DMS114 treated with DMSO at 0.1 percent for 48 hours (cell line): Measurements from ENCODE around the gene FPGS.
"Not testable (repeated sequence)": the region's sequence is repeated elsewhere in the genome, so short reads cannot be mapped to it uniquely, and the experiment has no call there.

ENCODE experiments used
- DNase-seq: peaks from one replicate; lab custom pipeline; 2025; ENCODE audit not compliant: unreplicated experiment; lab: John Stamatoyannopoulos, UW

Gene FPGS

DNA sequence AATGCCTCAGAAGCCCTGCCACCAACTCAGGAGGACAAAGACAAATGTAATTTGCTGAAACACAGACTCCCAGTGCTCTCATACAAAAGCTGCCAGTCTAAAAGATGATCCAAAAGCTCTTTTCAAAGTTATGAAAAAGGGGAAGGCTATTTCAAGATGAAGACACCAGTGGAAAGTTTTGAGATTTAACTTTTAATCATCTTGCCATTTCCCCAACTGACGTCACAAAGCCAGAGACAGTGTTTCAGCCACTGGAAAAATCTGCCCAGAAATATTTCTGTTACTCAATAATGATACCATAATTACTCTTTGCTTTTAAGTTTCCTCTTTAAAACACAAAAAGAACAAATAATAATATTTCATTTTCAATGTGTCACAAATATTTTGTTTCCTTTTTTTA lies 30.9 kb downstream of the FPGS start:
- no peak for DNase-seq

- DNase-seq, result no peak
Measured at GRCh38 chr9:127835991-127836516, 33.4 kb downstream of the FPGS start.

DNA sequence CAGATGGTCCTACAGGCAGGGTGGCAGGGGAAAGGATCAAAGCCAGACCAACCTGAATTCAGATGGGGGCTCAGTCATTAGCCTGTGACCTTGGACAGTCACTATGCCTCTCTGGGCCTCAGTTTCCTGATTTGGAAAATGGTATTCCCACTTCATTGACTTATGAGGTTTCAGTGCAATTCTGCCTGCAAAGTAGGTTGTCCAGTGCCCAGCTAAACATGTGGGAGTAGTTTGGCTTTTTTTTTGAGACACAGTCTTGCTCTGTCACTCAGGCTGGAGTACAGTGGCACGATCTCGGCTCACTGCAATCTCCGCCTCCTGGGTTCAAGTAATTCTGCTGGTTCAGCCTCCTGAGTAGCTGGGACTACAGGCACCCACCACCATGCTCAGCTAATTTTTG lies 33.9 kb downstream of the FPGS start:
- not testable (repeated sequence) for DNase-seq

- DNase-seq, result no peak
Measured at GRCh38 chr9:127837346-127837745, 34.7 kb downstream of the FPGS start.

- no peak for DNase-seq
Measured at GRCh38 chr9:127838375-127839078, 35.8 kb downstream of the FPGS start.

- DNase-seq, result no peak
Measured at GRCh38 chr9:127841087-127841835, 38.6 kb downstream of the FPGS start.

GRCh38 chr9:127844821-127845359 lies 42.2 kb downstream of the FPGS start:
- no peak for DNase-seq

- DNase-seq, result not testable (repeated sequence)
Measured at GRCh38 chr9:127845619-127846018, 42.9 kb downstream of the FPGS start.

DNA sequence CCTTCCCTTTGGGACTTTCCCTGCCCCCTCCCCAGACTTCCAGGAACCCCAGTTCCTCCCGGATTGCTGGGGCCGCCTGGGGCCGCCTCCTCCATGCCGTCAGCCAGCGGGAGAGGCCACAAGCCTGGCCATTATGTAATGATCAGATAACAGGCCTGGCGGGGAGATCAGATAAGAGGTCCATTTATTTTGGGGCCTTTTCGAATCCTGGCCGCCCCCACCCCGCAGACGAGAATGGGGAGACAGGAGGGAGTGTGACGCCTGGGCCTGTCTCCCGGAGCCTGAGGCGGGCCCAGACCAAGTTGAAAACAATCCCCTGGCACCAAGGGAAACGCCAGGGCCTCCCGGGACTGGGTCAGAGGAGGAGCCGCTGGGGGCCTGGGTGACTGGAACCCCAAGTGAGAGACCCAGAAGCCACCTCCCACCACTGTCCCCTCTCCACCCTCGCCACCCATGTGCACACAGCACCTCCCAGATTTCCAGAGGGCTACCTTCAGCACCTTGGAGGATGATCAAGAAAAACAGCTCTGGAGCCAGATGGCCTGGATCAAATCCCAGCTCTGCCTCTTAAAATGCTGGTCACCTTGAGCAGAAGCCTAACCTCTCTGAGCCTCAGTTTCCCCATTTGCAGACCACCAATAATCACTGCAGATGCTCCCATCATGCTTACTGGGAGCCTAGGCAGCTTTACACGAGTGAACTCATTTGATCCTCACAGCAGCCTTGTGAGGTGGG lies 43.9 kb downstream of the FPGS start:
- no peak for DNase-seq

DNA sequence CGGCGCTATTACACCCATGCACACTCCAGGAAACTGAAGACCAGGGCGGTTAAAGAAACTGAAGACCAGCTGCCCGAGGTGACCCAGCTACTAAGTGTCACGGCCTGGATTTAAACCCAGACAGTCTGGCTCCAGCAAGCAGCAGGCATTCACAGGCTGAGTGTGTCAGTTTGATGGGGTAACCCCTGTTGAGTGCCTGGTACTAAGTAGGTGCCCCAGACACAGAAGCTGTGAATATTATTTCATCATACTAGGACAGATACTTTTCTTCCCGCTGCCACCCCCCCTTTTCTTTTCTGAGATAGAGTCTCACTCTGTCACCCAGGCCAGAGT lies 44.5 kb downstream of the FPGS start:
- no peak for DNase-seq

GRCh38 chr9:127847833-127848755 lies 45.4 kb downstream of the FPGS start:
- no peak for DNase-seq

- no peak for DNase-seq
Measured at GRCh38 chr9:127848756-127849504, 46.2 kb downstream of the FPGS start.

- no peak for DNase-seq
Measured at GRCh38 chr9:127850286-127850830, 47.7 kb downstream of the FPGS start.

- no peak for DNase-seq
Measured at GRCh38 chr9:127852829-127853228, 50.1 kb downstream of the FPGS start.

- DNase-seq, result no peak
Measured at GRCh38 chr9:127853312-127854183, 50.9 kb downstream of the FPGS start.

DNA sequence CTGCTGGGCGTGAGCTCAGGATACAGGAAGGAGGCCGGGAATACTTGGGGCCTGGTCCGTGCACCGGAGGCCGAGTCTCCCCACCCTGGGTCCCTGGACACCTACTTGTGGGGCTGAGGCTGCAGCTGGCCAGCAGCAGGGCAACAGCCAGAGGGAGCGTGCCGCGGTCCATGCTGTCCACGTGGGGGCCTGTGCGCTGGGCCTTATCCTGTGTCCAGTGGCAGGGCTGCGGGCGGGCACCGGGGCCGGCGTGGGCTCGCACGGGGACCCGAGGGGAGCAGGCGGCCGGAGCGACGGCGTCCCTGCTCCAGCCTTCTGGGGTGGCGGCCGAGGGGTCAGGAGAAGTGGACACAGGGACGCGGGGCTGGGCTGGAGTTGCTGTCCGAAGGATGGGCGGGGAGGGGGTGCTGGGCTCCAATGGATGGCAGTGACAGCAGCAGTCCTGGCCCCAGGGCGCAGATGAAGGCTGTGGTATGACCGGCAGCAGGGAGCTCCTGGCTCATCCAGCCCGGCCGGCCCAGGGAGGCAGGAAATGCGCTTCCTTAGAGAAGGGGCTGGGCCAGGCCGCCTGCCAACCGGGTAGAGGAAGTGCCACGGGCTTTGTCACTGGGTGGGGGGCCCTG lies 51.6 kb downstream of the FPGS start, which contains the start of gene ENG:
Gene ENG (minus strand): TSS at position 475 of the 623 bp plus-strand sequence. CDS start 303 bp downstream, at position 172.
- DNase-seq, result no peak

GRCh38 chr9:127854960-127855359 lies 52.3 kb downstream of the FPGS start:
- DNase-seq, result no peak

DNA sequence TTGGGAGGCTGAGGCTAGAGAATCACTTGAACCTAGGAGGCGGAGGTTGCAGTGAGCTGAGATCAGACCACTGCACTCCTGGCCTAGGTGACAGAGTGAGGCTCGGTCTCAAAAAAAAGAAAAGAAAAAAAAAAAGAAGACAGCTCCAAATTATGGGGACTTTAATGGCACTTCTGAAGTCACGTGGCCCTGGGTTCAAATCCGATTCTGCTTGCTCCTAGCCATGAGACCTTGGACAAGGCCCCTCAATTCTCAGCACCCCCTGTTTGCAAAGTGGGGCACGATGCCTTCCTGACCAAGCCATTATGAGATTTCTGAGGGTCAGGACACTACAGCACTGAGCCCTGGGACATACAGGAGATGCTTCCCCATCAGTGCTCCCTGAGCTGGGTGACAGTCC lies 52.8 kb downstream of the FPGS start:
- no peak for DNase-seq
